HG03460 (cell line): ENCODE results near the gene ZNF324B.
"Not testable (repeated sequence)": the region's sequence is repeated elsewhere in the genome, so short reads cannot be mapped to it uniquely, and the experiment has no call there.

ENCODE experiments used
- ATAC-seq: cut with Tn5 transposase; IDR thresholded peaks from one replicate; pipeline ENCODE4 v1.9.1; 2021; ENCODE audit not compliant: unreplicated experiment

ZNF324B gene

DNA sequence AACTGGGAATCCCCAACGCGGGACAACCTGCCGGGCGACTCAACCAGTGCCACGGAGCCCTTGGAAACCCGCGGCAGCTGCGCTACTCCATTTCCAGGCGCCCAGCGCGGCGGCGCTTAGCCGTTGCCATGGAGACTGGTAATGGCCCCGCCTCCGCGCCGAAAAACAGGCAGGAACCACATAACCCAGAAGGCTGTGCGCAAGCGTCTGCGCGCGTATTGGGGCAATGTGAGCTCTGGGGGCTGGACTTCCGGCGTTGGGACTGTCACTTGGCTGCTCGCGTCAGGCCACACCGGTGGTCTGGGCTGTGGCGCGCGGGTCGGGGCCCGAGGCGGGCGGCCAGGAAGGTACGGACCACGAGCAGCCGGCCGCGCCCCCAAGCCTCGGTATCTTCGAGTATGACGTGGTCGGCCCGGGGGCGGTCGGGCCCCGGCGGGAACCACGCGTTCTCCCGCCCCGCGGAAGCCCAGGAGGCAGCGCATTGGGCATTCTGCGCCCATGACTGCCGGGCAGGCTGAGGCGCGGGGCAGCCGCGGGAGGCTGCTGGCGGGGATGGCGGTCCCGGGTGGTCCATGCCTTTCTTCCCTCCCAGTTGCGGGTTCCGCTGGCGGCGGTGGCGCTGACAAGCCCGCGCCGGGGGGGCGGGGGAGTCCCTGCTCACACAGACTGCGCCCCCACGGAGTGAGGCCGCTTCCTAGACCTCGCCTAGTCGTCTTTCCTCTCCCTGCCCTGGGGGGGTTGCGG lies at the start of gene ZNF324B:
ZNF324B (plus strand) TSS at position 265 of the 744 bp plus-strand sequence. CDS start 2,080 bp downstream, outside the sequence.
- peak; percentile 95 for ATAC-seq

GRCh38 chr19:58401840-58402421 lies 49.5 kb upstream of the ZNF324B start:
- ATAC-seq = no peak

- ATAC-seq = not testable (repeated sequence)
These were observed 47.4 kb upstream of the ZNF324B start for GRCh38 chr19:58403920-58404478.

DNA sequence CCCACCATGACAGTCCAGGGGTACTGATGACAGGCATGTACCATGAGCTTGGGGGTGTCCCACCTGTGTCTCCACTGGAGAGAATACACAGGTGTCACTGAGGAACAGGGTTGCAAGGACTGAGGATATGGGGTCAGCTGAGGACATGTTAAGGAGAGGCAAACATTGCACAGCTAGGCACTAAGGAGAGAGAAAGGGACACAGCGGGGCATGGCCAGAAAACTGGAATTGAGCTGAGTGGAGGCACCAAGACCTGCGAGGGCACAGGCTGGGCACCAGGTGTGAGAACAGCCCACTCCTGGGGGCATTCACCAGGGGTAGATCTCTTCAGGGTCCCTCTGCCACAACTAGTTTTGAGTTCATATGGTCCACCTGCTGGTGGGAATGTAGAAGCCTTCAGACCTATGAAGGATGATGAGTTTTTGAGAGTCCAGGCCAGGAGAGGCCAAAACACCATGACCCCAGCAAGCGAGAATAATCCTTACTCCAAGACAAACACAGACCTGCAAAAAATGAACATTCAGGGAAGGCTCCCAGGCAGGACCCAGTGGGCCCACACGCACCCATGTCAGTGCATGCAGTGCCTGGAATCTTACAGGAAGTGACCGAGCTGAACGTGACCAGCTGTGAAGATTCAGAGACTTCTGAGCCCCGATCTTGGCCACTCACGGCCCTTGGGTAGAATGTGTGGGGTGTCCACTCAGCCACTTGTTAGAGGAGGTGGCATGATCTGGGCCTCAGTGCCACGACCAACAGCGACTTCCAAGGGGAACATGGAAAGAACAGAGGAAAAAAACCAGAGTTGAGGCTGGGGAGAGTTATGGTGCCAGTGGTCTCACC lies 44.4 kb upstream of the ZNF324B start:
- no peak for ATAC-seq

DNA sequence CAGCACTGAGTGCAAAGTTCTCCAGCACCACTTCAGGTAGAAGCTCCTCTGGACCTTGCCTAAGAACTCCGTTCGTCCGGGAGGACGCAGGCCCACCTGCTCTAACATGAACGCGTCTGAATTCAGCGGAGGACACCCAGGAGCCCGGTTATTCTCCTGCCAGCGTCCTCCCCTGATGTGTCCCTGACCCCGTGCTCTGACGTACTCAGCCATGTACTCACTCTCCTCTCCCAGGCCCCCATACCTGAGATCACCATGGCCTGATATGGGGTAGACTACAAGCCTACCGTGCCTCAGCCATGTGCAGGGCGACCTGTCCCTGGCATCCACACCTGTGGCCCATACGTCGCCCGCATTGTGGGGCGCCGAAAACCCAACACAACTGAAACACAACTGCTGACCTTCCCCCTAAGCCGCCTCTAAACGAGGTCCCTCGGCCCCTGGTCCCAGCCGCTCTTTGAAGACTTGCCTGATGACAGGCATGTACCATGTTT lies 43.7 kb upstream of the ZNF324B start:
- ATAC-seq = no peak

- peak; percentile 91 for ATAC-seq
These were observed 43.0 kb upstream of the ZNF324B start, which contains the start of gene ZNF584 for GRCh38 chr19:58408152-58409009. ZNF584 (plus strand) TSS chr19:58408649; CDS start chr19:58409148, 499 bp downstream.

GRCh38 chr19:58409010-58409790 lies 42.2 kb upstream of the ZNF324B start:
- ATAC-seq = peak; percentile 19

DNA sequence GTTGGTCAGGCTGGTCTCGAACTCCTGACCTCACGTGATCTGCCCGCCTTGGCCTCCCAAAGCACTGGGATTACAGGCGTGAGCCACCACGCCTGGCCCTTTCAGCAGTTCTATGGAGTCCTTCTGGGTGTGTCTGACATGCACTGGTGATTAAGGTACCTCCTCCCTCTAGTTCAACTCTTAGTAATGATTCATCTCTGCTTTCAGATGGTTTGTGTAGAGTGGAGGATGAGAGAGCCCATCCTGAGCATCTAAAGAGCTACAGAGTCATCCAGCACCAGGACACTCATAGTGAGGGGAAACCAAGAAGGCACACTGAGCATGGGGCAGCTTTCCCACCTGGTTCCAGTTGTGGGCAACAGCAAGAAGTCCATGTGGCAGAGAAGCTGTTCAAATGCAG lies 34.8 kb upstream of the ZNF324B start:
- no peak for ATAC-seq

DNA sequence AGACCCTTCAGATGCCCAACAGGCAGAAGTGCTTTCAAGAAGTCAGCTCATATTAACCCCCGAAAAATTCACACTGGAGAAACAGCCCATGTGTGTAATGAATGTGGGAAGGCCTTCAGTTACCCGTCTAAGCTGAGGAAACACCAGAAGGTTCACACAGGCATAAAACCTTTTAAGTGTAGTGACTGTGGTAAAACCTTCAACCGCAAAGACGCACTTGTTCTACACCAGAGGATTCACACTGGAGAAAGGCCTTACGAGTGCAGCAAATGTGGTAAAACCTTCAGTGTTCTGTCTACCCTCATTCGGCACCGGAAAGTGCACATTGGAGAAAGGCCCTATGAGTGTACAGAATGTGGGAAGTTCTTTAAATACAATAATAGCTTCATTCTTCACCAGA lies 34.4 kb upstream of the ZNF324B start:
- ATAC-seq = no peak

- ATAC-seq = no peak
These were observed 22.8 kb upstream of the ZNF324B start for GRCh38 chr19:58428617-58429016.

DNA sequence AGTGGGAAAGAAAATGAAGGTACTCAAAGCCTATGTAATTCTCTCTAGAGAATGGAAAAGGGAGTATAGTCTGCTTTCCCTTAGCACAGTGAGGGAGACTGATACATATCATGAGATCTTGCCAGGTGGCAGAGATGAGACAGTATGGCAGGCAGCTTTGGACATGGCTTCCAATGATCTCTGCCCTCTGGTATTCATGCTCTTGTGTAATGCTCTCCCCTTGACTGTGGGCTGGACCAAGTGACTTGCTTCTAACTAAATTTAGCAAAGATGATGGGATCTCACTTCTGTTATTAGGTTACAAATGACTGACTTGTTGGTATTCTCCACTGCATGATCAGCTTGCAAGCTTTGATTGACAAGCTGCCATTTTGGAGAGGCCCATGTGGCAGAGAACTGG lies 21.7 kb upstream of the ZNF324B start:
- no peak for ATAC-seq

DNA sequence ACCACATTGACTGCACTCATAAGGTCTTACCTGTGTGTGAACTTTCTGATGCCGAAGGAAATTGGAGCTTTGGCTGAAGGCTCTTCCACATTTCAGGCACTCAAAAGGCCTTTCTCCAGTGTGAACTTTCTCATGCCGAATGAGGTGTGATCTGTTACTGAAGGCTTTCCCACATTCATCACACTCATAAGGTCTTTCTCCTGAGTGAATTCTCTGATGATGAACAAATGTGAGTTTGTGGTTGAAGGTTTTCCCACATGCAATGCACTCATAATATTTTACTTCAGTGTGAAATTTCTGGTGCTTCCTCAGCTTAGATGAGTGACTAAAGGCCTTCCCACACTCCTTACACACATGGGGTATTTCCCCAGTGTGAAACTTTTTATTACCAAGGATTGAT lies 17.2 kb upstream of the ZNF324B start:
- no peak for ATAC-seq

DNA sequence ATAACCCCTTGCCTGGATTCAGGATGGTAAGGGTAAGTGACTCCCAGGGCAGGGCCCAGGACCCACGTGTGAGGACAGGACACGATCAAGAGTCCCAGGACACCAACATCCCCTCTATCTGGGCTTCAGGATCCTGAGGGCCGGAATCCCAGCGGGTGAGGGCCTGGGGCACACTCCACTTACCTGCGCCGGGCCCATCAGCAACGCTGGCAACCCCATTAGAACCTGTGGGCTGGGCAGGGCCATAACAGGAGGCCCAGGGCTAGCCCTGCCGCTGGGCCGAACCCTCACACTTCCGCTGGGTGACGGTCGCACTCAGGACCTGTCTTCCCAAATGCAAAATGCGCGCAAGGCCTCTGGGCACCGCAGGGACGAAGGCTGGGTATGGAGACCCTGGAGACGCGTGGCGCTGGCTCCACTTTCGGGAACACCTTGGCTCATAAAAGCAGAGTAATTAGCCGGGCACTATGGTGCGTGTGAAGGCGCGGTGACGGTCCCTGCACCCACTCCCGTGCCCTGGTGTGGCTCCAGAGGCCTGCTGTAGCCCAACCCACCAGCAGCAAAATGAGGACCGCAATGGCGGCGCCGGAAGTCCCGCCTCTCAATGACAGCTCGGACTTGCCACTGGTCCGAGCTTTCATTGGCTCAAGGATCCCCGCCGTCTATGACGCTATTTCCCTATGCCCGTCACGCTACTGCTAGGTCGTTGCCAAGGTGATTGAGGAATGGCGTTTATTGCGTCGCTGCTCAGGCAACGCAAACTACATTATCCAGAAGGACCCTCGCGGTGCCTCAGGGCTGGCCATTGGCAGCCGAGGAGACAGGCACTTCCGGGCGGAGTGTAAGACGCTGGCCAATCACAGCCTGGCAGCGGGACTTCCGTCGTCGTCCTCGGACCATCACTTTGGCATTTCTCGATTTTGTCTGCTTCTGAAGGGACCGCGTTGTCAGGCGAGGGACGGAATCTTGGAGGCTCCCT lies 11.6 kb upstream of the ZNF324B start, which contains the start of gene ZNF132:
ZNF132 (minus strand) TSS at position 578 of the 979 bp plus-strand sequence; CDS start at position 246, 332 bp downstream.
- ATAC-seq = peak; percentile 93

DNA sequence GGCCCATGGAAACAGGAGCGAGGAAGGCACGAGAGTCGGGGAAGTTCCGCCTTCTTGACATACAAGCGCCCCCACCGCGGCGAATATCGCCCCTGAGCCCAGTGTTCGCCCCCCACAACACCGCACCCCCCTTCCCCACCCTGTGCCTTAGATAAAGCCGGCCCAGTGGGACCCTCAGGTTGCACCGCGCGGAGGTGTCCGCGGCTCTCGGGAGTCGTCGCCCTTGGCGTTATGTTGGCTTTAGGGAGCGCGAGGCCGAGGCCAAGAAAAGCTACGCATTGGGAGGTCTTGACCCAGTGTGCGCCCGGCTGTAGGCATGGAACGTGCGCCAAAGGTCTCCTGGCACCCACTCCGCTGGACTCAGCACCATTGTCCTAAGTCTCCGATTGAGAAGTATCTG lies 10.9 kb upstream of the ZNF324B start:
- ATAC-seq = no peak

GRCh38 chr19:58442986-58443385 lies 8.4 kb upstream of the ZNF324B start:
- ATAC-seq = not testable (repeated sequence)

GRCh38 chr19:58448860-58449259 lies 2.6 kb upstream of the ZNF324B start:
- ATAC-seq = not testable (repeated sequence)

DNA sequence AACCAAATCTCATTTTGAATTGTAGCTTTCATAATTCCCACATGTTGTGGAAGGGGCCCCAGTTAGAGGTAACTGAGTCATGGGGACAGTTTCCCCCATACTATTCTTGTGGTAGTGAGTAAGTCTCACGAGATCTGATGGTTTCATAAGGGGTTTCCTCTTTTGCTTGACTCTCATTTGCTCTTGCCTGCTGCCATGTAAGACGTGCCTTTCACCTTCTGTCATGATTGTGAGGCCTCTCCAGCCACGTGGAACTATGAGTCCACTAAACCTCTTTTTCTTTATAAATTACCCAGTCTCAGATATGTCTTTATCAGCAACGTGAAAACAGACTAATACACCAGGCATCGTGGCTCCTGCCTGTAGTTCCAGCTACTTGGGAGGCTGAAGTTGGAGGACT lies 1.4 kb upstream of the ZNF324B start:
- ATAC-seq = not testable (repeated sequence)

GRCh38 chr19:58450856-58451357 lies 515 bp upstream of the ZNF324B start:
- peak; percentile 3 for ATAC-seq
